ENCODE measurements around the gene TRHDE.

Gene TRHDE

GRCh38 chr12:72586456-72586855 lies 314.3 kb downstream of the TRHDE start:
- TF ChIP-seq CTCF (IDR thresholded peaks at IDR 0.05; ENCODE audit: low read length, missing control alignments): no peak
- DNase-seq (ENCODE audit: low read depth): no peak
- H3K4me3 ChIP-seq (replicated peaks; ENCODE audit: low read depth, low read length): no peak overlapping the region

GRCh38 chr12:72602581-72602980 lies 330.4 kb downstream of the TRHDE start:
- DNase-seq (ENCODE audit: low read depth): no peak
- no peak for TF ChIP-seq CTCF (IDR thresholded peaks at IDR 0.05; ENCODE audit: low read length, missing control alignments)
- no peak overlapping the region for H3K4me3 ChIP-seq (replicated peaks; ENCODE audit: low read depth, low read length)

GRCh38 chr12:72605975-72606374 lies 333.8 kb downstream of the TRHDE start:
- H3K4me3 ChIP-seq (replicated peaks; ENCODE audit: low read depth, low read length): no peak overlapping the region
- no peak for DNase-seq (ENCODE audit: low read depth)
- TF ChIP-seq CTCF (IDR thresholded peaks at IDR 0.05; ENCODE audit: low read length, missing control alignments): no peak

GRCh38 chr12:72610342-72610741 lies 338.2 kb downstream of the TRHDE start:
- TF ChIP-seq CTCF (IDR thresholded peaks at IDR 0.05; ENCODE audit: low read length, missing control alignments): no peak
- DNase-seq (ENCODE audit: low read depth): no peak
- no peak overlapping the region for H3K4me3 ChIP-seq (replicated peaks; ENCODE audit: low read depth, low read length)

GRCh38 chr12:72610854-72611358 lies 338.7 kb downstream of the TRHDE start:
- H3K4me3 ChIP-seq (replicated peaks; ENCODE audit: low read depth, low read length): no peak overlapping the region
- DNase-seq (ENCODE audit: low read depth): no peak
- TF ChIP-seq CTCF (IDR thresholded peaks at IDR 0.05; ENCODE audit: low read length, missing control alignments): no peak

GRCh38 chr12:72612171-72612570 lies 340.0 kb downstream of the TRHDE start:
- TF ChIP-seq CTCF (IDR thresholded peaks at IDR 0.05; ENCODE audit: low read length, missing control alignments): no peak

GRCh38 chr12:72618764-72619163 lies 346.6 kb downstream of the TRHDE start:
- DNase-seq (ENCODE audit: low read depth): no peak
- TF ChIP-seq CTCF (IDR thresholded peaks at IDR 0.05; ENCODE audit: low read length, missing control alignments): no peak
- no peak overlapping the region for H3K4me3 ChIP-seq (replicated peaks; ENCODE audit: low read depth, low read length)

More at GRCh38 chr12:72612171-72612570, 340.0 kb downstream of the TRHDE start:
- no peak overlapping the region for H3K4me3 ChIP-seq (replicated peaks; ENCODE audit: low read depth, low read length)
- DNase-seq (ENCODE audit: low read depth): no peak

Data from fibroblast of pulmonary artery (primary cell).